ENCODE results near the gene HRH1. TPM values are rescaled to one million over a fixed set of nuclear protein-coding genes. Genes with fewer than 3 reads are reported as not detected.
"Not testable (repeated sequence)": the region's sequence is repeated elsewhere in the genome, so short reads cannot be mapped to it uniquely, and the experiment has no call there.

HRH1 gene
- total RNA-seq, 1 donor from 2014 or later: 10.5 TPM

DNA sequence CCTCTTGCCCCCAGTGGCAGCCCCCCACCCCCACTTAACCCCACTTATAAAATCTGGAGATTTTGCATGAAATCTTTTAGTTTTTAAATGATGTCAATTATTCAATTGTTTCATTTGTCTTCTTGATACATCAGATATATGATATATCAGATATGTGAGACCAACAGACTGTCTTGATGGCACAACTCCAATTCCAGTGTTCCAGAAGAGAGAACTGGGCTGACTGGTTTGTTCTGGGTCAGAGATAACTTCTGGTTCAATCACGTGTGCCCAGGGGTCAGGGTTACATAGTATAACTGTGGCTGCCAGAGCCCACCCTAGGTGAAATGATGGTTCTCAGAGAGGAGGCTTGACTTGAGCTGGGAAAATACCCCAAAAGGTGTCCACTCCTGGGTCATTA, 85.5 kb downstream of the HRH1 start:
- DNase-seq (ENCODE audit: low spot score): no peak

DNA sequence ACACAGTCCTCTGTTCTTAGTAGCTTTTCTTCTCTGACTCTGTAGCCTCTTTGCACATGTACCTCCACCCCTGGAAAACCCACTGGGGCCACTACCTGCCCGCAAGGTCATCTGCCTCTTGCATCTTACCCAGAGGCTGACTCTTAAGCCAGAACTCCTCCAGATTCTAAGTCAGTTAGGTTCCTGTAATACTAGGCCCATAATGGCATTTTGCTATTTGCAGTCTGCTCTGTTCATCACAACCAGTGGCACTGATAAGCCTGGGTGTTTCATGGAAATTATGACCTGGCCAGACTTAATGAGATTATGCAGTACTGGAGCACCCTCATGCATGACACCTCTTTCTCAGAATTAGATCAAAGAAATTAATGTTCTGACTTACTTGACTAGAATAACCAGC, 86.2 kb downstream of the HRH1 start:
- no peak for DNase-seq (ENCODE audit: low spot score)

DNA sequence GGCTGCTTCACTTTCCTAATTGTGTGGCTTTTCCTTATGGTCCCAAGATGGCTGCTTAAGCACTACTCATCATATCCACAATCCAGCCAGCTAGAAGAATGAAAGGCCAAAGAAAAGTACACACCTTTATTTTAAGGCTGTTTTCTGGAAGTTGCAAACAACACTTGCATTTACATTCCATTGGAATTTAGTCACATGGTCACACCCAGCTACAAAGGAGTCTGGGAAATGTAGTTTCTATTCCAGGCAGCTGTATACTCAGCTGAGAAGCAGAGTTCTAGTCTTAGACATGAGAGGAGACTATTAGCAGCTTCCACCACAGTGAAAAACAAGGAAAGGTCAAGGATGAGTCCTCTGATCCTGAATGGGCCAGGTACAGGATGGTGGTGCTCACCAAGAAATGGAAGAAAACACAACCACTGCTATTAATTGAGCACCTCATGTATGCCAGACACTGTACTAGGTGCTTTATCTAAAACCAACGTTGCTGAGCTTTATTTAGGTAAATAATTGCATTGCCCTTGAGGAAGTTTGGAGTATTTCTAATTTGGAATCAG, 89.9 kb downstream of the HRH1 start:
- DNase-seq (ENCODE audit: low spot score): no peak

DNA sequence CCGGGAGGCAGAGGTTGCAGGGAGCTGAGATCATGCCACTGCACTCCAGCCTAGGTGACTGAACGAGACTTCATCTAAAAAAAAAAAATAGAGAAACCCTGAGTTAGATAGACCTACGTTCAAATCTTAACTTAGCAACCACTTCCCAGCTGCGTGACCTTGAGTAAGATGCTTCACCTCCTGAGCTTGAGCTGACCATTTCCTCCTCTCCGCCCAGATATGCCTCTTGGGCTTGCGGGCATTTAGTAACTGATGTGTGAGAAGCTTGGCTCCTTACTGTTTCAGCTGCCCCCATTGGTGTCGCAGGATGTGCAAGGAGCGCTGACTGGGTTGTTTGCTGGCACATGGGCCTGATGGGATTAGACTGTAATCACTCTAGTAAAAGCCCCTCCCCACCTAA, 91.0 kb downstream of the HRH1 start:
- DNase-seq (ENCODE audit: low spot score): no peak

DNA sequence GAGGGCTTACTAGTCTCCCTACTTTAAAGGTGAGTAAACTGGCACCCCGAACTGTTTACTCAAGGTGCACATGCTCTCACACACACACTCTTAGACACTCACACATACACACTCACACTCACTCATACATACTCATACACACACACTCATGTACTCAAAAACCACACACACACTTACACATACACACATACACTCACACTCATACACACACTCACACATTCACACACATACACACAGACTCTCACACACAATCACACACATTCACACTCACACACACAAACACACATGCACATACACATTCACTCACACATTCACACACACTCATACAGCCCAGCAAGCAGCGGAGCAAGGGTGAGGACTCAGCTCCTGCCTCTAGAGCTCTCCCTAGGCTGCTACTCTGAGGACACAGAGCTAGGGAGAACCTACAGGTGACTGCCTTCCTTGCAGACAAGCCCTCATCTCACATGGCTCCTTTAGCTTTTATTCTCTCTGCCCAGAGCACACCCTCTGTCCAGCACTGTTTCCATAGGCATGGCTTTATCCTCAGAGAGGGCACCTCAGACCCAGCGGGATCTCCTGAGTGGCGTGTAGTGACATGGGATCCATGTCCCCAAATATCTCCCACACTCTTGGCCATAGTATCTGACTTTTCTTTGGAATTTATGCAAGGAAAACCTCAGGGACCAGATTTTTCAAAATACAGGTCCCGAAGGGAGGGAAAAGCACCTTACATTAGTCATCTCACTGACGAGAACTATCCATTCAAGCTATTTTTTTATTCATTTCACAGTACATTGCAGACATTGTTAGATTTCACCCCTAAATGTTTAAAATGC, 91.8 kb downstream of the HRH1 start:
- DNase-seq (ENCODE audit: low spot score): no peak

DNA sequence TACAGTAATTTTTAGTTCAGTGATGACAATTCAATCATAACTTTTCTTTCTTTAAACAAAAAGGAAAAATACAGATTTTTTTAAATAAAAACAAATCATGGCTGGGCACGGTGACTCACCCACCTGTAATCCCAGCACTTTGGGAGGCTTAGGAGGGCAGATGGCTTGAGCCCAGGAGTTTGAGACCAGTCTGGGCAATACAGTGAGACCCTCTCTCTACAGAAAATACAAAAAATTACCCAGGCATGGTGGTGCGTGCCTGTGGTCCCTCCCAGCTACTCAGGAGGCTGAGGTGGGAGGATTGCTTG, 92.3 kb downstream of the HRH1 start:
- no peak for DNase-seq (ENCODE audit: low spot score)

DNA sequence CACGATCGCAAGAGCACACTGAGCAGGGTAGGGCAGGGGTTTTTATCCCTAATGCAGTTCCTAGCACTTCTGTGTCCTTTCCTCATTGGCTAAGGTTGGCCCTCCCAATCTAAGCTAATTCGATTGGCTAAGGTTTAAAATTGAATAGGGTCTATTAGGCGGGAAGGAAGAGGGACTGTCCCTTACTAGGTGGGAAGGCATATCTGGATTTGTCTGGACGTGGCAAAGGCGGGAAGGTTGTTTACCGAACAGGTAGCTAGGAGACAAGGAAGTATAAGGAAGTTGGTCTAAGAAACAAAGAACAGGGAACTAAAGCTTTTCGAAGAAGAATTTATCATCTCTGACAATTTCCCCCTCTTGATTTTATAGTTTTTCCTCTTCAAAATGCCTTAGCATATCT, 93.1 kb downstream of the HRH1 start:
- no peak for DNase-seq (ENCODE audit: low spot score)

DNA sequence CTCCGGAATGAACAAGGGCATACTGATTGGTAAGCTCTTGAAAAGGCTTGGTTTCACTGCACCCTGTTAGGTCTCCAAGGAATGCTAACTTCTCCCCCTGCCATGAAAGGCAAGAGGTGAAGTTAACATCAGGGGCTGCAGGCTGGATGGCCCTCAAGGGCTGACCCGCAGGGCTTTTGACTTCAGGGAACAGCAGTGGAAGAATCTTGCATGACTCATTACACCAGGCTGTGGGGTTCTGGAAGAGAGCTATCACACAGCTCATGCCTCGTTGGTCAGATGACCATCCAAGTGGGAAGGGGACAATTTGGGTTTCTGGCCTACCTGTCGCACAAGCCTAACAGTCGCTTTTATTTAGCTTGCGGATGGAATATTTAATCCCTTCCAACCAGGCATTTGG, 94.3 kb downstream of the HRH1 start:
- DNase-seq (ENCODE audit: low spot score): no peak

DNA sequence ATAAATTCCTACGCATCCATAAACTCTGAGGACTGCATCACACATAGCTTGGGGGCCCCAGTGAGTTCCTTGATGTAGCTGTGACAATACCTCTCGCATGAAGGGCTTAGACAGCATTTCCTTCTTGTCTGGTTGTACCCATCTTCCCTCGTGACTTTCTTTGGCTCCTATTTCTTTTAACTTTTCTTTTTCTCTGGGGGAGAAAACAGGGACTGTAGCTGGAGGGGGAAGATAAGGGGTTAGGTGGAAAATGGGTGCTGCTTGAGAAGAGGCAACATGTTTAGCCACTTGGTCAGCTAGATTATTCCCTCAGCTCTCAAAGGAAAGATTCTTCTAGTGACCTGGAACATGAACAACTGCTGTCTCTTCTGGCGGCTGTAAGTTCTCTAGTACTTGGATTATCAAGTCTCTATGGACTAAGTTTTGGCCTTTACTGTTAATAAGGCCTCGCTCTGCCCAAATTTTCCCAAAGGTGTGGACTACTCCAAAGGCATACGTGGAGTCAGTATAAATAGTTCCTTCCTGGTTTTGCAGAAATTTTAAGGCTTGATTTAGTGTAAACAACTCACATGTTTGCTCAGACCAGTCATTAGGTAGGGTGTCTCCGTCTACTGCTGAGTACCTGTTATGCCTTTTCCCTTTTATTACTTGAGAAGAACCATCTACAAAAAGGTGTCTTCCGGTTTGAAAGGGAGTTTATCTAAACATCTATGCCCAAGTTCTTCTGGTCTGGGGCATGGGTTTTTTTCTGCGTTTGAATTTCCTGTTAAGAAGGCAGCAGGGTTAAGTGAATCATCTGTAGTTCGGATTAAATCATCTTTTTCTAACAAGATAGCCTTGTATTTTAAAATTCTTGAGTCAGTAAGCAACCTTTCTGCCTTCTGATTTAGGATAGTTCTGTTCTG, 96.9 kb downstream of the HRH1 start:
- DNase-seq (ENCODE audit: low spot score): no peak

DNA sequence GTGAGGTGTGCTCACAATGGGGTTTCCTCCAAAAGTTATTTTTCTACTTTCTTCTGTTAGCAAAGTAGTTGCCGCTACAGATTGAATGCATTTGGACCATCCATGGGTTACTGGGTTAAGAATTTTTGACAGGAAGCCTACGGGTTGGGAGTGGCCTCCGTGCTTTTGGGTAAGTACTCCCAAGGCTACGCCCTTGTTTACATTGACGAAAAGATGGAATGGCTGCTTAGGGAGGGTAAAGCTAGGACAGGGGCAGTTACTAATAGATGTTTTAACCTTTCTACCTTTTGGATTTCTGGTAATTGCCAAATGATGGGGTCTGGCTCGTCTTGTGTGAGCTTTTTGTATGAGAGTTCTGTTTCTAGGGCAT, 97.5 kb downstream of the HRH1 start:
- no peak for DNase-seq (ENCODE audit: low spot score)

DNA sequence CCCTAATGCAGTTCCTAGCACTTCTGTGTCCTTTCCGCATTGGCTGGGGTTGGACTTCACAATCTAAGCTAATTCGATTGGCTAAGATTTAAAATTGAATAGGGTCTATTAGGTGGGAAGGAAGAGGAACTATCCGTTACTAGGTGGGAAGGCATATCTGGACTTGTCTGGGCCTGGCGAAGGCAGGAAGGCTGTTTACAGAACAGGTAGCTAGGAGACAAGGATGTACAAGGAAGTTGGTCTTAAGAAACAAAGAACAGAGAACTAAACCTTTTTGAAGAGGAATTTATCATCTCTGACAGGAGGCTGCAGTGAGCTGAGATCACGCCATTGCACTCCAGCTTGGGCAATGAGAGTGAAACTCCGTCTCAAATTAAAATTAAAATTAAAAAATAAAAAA, 100.6 kb downstream of the HRH1 start:
- DNase-seq (ENCODE audit: low spot score): no peak

DNA sequence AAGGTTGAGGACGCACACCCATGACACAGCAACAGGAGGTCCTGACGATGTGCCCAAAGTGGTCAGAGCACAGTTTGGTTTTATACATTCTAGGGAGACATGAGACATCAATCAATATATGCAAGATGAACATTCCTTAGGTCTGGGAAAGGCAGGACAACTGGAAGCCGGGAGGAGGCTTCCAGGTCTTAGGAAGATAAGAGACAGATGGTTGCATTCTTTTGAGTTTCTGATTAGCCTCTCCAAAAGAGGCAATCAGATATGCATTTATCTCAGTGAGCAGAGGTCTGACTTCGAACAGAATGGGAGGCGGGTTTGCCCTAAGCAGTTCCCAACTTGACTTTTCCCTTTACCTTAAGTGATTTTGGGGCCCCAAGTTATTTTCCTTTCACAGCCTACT, 101.2 kb downstream of the HRH1 start:
- DNase-seq (ENCODE audit: low spot score): not testable (repeated sequence)

DNA sequence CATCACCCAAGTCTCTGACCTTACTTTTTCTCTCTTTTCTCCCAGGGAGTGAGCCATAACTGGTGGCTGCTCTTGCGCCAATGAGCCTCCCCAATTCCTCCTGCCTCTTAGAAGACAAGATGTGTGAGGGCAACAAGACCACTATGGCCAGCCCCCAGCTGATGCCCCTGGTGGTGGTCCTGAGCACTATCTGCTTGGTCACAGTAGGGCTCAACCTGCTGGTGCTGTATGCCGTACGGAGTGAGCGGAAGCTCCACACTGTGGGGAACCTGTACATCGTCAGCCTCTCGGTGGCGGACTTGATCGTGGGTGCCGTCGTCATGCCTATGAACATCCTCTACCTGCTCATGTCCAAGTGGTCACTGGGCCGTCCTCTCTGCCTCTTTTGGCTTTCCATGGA, 104.7 kb downstream of the HRH1 start:
- DNase-seq (ENCODE audit: low spot score): no peak

DNA sequence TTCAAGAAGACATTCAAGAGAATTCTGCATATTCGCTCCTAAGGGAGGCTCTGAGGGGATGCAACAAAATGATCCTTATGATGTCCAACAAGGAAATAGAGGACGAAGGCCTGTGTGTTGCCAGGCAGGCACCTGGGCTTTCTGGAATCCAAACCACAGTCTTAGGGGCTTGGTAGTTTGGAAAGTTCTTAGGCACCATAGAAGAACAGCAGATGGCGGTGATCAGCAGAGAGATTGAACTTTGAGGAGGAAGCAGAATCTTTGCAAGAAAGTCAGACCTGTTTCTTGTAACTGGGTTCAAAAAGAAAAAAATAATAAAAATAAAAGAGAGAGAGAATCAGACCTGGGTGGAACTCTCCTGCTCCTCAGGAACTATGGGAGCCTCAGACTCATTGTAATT, 106.2 kb downstream of the HRH1 start:
- no peak for DNase-seq (ENCODE audit: low spot score)

DNA sequence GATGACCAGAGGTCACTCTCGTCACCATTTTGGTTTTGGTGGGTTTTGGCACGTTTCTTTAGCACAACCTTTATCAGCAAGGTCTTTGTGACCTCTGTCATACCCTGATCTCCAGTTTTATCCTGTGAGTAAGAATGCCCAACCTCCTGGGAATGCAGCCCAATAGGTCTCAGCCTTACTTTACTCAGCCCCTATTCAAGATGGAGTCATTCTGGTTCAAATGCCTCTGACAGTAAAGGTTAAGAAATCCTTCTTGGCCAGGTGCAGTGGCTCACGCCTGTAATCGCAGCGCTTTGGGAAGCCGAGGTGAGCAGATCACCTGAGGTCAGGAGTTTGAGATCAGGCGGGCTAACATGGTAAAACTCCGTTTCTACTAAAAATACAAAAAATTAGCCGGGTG, 114.7 kb downstream of the HRH1 start:
- no peak for DNase-seq (ENCODE audit: low spot score)

DNA sequence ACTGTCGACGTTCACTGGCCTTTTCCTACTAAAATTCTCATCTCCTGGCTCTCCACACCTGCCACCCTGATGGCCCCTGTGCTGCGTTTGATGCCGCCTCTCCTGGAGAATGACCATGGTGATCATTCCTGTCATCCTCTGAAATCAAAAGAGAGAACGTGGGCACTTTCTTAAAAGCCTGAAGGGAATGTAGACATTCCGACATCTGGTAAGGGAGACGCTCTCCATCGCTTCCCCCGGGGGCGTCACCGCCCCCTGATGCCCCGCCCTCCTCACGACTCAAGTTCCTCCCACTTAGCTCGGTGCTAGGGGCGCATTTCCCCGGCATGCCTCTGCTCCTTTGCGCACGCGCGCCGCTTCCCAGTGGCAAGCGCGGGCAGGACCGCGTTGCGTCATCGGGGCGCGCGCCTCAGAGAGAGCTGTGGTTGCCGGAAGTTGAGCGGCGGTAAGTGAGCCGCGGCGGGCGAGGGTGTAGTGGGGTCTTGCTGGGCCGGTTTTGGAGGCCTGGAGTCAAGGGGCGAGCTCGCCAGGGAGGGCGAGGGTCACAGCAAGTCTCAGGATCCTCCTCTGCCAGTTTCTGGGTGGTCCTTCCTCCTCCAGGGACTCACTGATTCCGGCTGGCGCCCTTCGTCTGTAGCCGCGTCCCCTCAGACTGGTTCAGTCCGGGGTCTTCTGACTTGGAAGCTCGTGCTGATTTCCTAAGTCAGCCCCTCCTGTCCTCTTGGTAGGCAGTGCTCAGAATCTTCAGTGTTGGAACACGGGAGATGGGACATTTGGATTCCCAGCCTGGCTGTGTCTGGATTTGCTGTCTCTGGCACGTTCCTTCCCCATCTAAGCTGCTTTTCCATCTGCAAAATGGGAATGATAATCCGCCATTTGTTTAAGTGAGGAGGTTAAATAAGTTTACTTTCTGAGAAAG, 118.0 kb downstream of the HRH1 start, which contains the start of gene ATG7:
Gene ATG7 (plus strand): TSS at position 412 of the 919 bp plus-strand sequence. CDS start 26,299 bp downstream, outside the sequence.
- peak; percentile 96 for DNase-seq (ENCODE audit: low spot score)

DNA sequence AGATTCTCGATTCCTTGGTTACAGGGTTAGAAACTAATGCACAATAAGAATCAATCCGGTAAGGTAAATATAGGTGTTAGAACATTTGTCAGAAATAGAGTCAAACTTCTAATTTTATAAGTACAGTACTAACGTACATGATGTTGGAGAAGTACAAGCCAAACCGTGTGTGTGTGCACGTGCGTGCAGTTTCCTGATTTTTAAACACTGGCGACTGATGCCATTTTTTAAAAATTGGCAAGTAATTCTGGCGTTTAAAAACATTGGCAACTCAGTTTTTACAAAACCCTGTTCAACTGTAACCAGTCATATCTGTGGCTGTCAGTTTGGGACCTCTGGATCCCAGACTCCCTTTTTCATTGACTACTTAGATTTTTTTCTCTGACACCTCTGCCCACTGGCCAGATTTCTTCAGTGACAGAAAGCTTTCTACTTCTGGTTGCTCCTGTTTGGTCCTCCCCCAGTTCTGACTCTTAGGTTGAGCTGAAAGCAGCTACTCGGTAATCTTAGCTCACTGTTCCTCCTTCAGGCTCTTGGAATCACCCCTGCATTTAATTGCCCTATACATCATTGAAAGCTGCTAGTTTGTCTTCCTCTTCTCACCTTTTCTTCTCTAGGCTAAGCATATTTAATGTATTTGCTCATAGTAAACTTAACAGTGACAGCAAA, 118.7 kb downstream of the HRH1 start:
- DNase-seq (ENCODE audit: low spot score): no peak

DNA sequence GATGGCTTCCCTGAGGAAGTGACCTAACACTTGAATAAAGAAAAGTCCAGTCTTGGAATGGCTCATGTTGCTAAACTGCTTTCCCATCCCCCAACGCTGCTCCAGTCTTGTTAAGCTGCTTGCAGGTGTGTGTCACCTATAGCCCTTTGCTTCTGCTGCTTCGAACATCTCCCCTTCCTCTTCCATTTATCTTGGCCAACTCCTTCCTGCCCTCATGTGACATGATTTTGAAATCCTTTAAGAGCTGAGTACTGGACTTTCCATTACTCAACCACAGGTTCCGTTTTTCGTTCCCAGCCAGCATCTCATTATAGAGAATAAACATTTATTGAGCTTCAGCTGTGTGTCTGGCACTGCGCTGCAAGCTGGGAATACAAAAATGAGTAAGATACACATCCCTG, 119.6 kb downstream of the HRH1 start:
- no peak for DNase-seq (ENCODE audit: low spot score)

DNA sequence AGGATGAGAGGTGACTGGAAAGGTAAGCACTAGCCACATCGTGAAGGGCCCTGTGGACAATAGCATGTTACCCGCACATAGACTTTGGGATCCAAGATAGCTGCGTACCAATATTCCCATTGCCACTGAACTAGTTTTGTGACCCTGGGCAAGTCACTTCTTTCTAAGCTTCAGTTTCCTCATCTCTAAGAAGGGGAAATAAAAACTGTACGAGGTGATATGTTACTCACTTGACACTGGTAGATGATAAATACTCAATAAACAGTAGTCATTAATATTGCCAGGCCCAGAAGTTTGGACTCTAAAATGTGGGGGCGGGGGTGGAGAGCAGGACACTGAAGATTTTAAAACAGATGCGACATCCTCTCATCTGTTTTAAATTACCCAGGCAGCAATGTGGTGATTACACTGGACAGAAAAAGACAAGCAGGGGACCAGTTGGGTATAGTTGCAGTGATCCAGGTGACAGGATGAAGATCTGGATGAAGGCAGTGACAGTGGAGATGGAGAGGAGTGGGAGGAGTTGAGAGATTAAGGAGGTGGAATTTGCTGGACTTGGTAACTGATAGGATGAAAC, 120.4 kb downstream of the HRH1 start:
- no peak for DNase-seq (ENCODE audit: low spot score)

DNA sequence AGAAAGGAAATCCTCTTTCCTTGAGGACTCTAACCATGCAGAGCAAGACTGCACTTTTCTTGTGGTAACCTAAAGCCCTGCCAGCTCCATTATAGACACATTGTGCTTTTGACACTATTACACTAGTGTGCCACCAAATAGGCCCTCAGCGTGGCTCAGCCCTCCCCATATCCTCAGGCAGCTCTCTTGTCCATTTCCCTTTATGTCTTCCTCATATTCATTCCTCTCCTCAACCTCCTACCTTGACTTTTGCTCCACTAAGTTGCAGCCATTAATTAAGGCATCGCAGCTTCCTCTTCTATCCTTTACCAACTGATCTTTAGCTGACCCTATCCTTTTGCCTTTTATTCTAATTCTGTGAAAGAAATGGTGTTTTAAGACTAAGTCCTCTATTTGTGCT, 121.6 kb downstream of the HRH1 start:
- no peak for DNase-seq (ENCODE audit: low spot score)

DNA sequence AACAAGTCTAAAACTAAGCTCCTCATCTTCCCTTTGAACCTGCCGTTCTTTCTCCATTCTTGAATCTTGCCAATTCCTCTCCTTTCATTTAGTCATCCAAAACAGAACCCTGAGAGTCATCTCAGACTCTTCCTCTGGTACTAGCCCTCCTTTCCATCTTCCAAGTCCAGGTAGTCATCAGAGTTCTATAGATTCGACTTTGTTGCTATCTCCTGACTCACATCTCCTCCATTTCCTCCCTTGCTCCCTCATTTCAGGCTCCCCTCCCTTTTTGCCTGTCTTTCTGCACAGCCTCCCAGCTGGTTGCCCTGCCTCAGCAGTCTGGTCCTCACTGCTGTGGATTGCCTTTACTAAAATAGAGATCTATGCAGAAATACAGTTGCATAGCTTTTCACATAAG, 122.6 kb downstream of the HRH1 start:
- no peak for DNase-seq (ENCODE audit: low spot score)

All from ureter (tissue), 1 donor.